ENCODE measurements around the gene CSNK1G1.

CSNK1G1 gene

GRCh38 chr15:64311566-64311965 is 44.4 kb downstream of the CSNK1G1 start:
- Histone ChIP-seq H3K27ac (ENCODE audit: low read length) (no peak overlapping the region), H3K9me2 (replicated peaks; ENCODE audit: insufficient read depth, low read length) (no peaks in the 10 kb centered on the region), H3K79me2 (ENCODE audit: low read length) (no peaks in the 10 kb centered on the region; the same call in 1 of the 2 replicates), H4K20me1 (ENCODE audit: insufficient read depth, low read length) (no peaks in the 10 kb centered on the region), H3K9me3 (replicated peaks; ENCODE audit: insufficient read depth, low read length) (no peaks in the 10 kb centered on the region; the same call in 1 of the 2 replicates), H3K4me2 (ENCODE audit: low read depth, low read length) (no peak overlapping the region), H3K4me3 (ENCODE audit: low read length) (no peak overlapping the region), H3K4me1 (ENCODE audit: low read length) (no peaks in the 10 kb centered on the region), H2AFZ (ENCODE audit: low read length) (no peak overlapping the region), H3K9ac (ENCODE audit: low read length) (no peak overlapping the region), H3K27me3 (replicated peaks; ENCODE audit: insufficient read depth, low read length) (no peaks in the 10 kb centered on the region), H3F3A (ENCODE audit: insufficient read depth, low read length) (no peaks in the 10 kb centered on the region), H3K36me3 (replicated peaks; ENCODE audit: insufficient read depth, low read length) (no peaks in the 10 kb centered on the region)
- no peak for DNase-seq
- TF ChIP-seq CTCF (IDR thresholded peaks at IDR 0.05; ENCODE audit: low read length) (no peak), EZH2phosphoT487 (IDR thresholded peaks at IDR 0.05; ENCODE audit: low read length) (no peak), EZH2 (optimal IDR thresholded peaks at IDR 0.05; ENCODE audit: low read depth, low read length) (no peak)

- H3K79me2 ChIP-seq (ENCODE audit: low read length): no peaks in the 10 kb centered on the region; the same call in 1 of the 2 replicates
- no peaks in the 10 kb centered on the region; the same call in 1 of the 2 replicates for H3K9me3 ChIP-seq (replicated peaks; ENCODE audit: insufficient read depth, low read length)
- no peaks in the 10 kb centered on the region for H3K9me2 ChIP-seq (replicated peaks; ENCODE audit: insufficient read depth, low read length)
- H4K20me1 ChIP-seq (ENCODE audit: insufficient read depth, low read length): no peaks in the 10 kb centered on the region
- H3K36me3 ChIP-seq (replicated peaks; ENCODE audit: insufficient read depth, low read length): no peaks in the 10 kb centered on the region
- no peak overlapping the region for H3K9ac ChIP-seq (ENCODE audit: low read length)
- no peak overlapping the region for H2AFZ ChIP-seq (ENCODE audit: low read length)
- no peaks in the 10 kb centered on the region for H3K27me3 ChIP-seq (replicated peaks; ENCODE audit: insufficient read depth, low read length)
- no peaks in the 10 kb centered on the region for H3K4me1 ChIP-seq (ENCODE audit: low read length)
- H3K27ac ChIP-seq (ENCODE audit: low read length): no peak overlapping the region
- H3K4me2 ChIP-seq (ENCODE audit: low read depth, low read length): no peak overlapping the region
- TF ChIP-seq EZH2phosphoT487 (IDR thresholded peaks at IDR 0.05; ENCODE audit: low read length) (no peak), EZH2 (optimal IDR thresholded peaks at IDR 0.05; ENCODE audit: low read depth, low read length) (no peak), CTCF (IDR thresholded peaks at IDR 0.05; ENCODE audit: low read length) (no peak)
- H3K4me3 ChIP-seq (ENCODE audit: low read length): no peak overlapping the region
- no peak for DNase-seq
- H3F3A ChIP-seq (ENCODE audit: insufficient read depth, low read length): no peaks in the 10 kb centered on the region
Observed at GRCh38 chr15:64310036-64310435, 45.9 kb downstream of the CSNK1G1 start.

GRCh38 chr15:64305261-64305660 is 50.7 kb downstream of the CSNK1G1 start:
- Histone ChIP-seq H2AFZ (ENCODE audit: low read length) (no peak overlapping the region), H3K9ac (ENCODE audit: low read length) (no peak overlapping the region), H3K9me3 (replicated peaks; ENCODE audit: insufficient read depth, low read length) (no peaks in the 10 kb centered on the region), H3K4me1 (ENCODE audit: low read length) (no peaks in the 10 kb centered on the region), H3K4me3 (ENCODE audit: low read length) (no peak overlapping the region), H3K9me2 (replicated peaks; ENCODE audit: insufficient read depth, low read length) (no peaks in the 10 kb centered on the region), H3K27ac (ENCODE audit: low read length) (no peak overlapping the region), H3K27me3 (replicated peaks; ENCODE audit: insufficient read depth, low read length) (no peaks in the 10 kb centered on the region), H3F3A (ENCODE audit: insufficient read depth, low read length) (no peaks in the 10 kb centered on the region), H3K36me3 (replicated peaks; ENCODE audit: insufficient read depth, low read length) (no peaks in the 10 kb centered on the region), H4K20me1 (ENCODE audit: insufficient read depth, low read length) (no peaks in the 10 kb centered on the region), H3K4me2 (ENCODE audit: low read depth, low read length) (no peak overlapping the region), H3K79me2 (ENCODE audit: low read length) (no peaks in the 10 kb centered on the region; the same call in 1 of the 2 replicates)
- TF ChIP-seq EZH2 (optimal IDR thresholded peaks at IDR 0.05; ENCODE audit: low read depth, low read length) (no peak), CTCF (IDR thresholded peaks at IDR 0.05; ENCODE audit: low read length) (no peak), EZH2phosphoT487 (IDR thresholded peaks at IDR 0.05; ENCODE audit: low read length) (no peak)
- no peak for DNase-seq
